Measurements from ENCODE around the gene IL1RAPL1. TPM values are rescaled to one million over a fixed set of nuclear protein-coding genes. Genes with fewer than 3 reads are reported as not detected.

The IL1RAPL1 gene
- polyA plus RNA-seq, 1 of the 3 experiments (the other 2 are of a cell fraction) = 2.8 TPM

DNA sequence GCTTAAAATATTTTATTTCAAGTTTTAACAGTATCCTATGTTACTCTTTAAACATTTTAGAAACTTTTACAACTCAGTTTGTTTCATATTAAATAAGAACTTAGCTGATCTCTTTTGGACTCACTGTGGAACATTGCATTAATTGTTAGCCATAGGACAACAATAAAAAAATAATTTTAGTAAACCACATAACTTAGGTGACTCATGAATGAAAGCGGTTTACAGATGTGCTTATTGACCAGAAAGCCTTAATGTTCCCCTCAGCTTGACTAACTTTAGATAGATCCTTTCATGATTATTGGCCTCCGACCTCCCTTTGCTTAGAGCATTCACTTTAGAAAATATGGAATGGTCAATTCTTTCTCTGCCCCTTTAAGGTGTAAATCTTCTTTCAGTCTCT, 844.6 kb downstream of the IL1RAPL1 start (continued):
- TF ChIP-seq GABPA (IDR thresholded peaks at IDR 0.05; ENCODE audit: low read depth) (no peak), TCF12 (IDR thresholded peaks at IDR 0.05) (no peak), CHD2 (IDR thresholded peaks at IDR 0.05; ENCODE audit: low read length, partially characterized antibody) (no peak)
- TF ChIP-seq, protein P1, sequence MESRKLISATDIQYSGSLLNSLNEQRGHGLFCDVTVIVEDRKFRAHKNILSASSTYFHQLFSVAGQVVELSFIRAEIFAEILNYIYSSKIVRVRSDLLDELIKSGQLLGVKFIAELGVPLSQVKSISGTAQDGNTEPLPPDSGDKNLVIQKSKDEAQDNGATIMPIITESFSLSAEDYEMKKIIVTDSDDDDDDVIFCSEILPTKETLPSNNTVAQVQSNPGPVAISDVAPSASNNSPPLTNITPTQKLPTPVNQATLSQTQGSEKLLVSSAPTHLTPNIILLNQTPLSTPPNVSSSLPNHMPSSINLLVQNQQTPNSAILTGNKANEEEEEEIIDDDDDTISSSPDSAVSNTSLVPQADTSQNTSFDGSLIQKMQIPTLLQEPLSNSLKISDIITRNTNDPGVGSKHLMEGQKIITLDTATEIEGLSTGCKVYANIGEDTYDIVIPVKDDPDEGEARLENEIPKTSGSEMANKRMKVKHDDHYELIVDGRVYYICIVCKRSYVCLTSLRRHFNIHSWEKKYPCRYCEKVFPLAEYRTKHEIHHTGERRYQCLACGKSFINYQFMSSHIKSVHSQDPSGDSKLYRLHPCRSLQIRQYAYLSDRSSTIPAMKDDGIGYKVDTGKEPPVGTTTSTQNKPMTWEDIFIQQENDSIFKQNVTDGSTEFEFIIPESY (IDR thresholded peaks at IDR 0.05; ENCODE audit: borderline replicate concordance, low read depth) = no peak

DNA sequence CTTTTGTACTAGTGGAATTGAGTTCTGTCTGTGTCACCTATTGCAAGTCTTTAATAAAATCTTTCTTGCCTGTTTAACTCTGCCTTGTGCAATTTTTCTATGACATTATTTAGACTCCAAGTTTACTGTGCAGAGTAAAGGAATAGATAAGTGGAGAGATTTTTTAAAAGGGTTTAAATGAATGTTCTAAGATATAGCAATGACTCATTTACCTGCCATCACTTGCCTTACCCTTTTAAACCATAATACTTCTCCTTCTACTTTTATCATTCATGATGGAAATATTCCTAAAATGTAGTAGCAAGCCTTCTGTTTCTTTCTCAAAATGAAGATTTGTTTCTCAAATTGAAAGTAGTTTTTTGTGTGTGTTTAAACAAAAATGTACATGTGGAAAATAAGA, 845.3 kb downstream of the IL1RAPL1 start:
- no peak for TF ChIP-seq NFIC (IDR thresholded peaks at IDR 0.05; ENCODE audit: borderline replicate concordance)
- Histone ChIP-seq H4K20me1 (ENCODE audit: insufficient read depth) (no peaks in the 10 kb centered on the region), H3K4me1 (ENCODE audit: control insufficient read depth in 1 of 2, insufficient read depth in 2 of 2, low read depth in 1 of 2, low read length in 1 of 2) (no peaks in the 10 kb centered on the region), H2AFZ (ENCODE audit: low read depth) (no peak overlapping the region), H3K9me2 (no peaks in the 10 kb centered on the region), H3K9ac (no peak overlapping the region), H3K27me3 (ENCODE audit: insufficient read depth) (no peaks in the 10 kb centered on the region), H3K4me2 (no peak overlapping the region), H3K27ac (ENCODE audit: low read depth in 2 of 2, low read length in 1 of 2) (no peak overlapping the region), H3F3A (replicated peaks; ENCODE audit: insufficient read depth) (no peaks in the 10 kb centered on the region), H3K36me3 (replicated peaks in 1 of 2; ENCODE audit: control insufficient read depth in 1 of 2, insufficient read depth in 2 of 2, low read length in 1 of 2) (no peaks in the 10 kb centered on the region), H3K9me3 (no peaks in the 10 kb centered on the region), H3K79me2 (ENCODE audit: insufficient read depth) (no peaks in the 10 kb centered on the region), H3K4me3 (ENCODE audit: low read depth in 2 of 2, low read length in 1 of 2) (no peak overlapping the region)
- POLR2A ChIA-PET = no interaction called here
- CTCF ChIA-PET = interaction anchor here (1.1 kb wide), 1 partner anchor 46 kb away, joined by 3 read pairs; no protein-coding TSS in a partner anchor
- DNase-seq = no peak

DNA sequence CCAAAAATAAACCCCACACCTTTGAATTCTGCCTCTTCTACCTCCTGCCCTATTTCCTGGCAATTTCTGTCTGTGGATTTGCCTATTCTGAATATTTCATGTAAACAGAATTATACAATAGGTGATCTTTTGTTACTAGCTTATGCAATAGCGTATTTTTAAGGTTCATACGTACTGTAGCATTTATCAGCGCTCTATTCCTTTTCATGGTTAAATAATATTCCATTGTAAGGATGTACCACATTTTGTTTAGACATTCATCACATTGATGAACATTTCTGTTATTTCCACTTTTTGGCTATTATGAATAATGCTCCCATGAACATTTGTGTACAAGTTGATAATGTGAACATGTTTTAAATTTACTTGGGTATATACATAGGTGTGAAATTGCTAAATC, 847.7 kb downstream of the IL1RAPL1 start:
- no peaks in the 10 kb centered on the region for H3F3A ChIP-seq (replicated peaks; ENCODE audit: insufficient read depth)
- WGBS (ENCODE audit: low lambda C conversion rate) = 30% methylated on average over 3 of the region's 3 CpGs
- H2AFZ ChIP-seq (ENCODE audit: low read depth) = no peak overlapping the region
- H3K79me2 ChIP-seq (ENCODE audit: insufficient read depth) = no peaks in the 10 kb centered on the region
- H3K4me3 ChIP-seq (ENCODE audit: low read depth in 2 of 2, low read length in 1 of 2) = no peak overlapping the region
- no peaks in the 10 kb centered on the region for H3K27me3 ChIP-seq (ENCODE audit: insufficient read depth)
- no peaks in the 10 kb centered on the region for H3K9me2 ChIP-seq
- H3K4me2 ChIP-seq = no peak overlapping the region
- TF ChIP-seq, protein P2, sequence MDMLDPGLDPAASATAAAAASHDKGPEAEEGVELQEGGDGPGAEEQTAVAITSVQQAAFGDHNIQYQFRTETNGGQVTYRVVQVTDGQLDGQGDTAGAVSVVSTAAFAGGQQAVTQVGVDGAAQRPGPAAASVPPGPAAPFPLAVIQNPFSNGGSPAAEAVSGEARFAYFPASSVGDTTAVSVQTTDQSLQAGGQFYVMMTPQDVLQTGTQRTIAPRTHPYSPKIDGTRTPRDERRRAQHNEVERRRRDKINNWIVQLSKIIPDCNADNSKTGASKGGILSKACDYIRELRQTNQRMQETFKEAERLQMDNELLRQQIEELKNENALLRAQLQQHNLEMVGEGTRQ (IDR thresholded peaks at IDR 0.05; ENCODE audit: borderline replicate concordance, low read depth, low read length) = no peak
- TF ChIP-seq RXRA (IDR thresholded peaks at IDR 0.05; ENCODE audit: borderline replicate concordance, low read depth) = no peak
- TF ChIP-seq RCOR1 (IDR thresholded peaks at IDR 0.05; ENCODE audit: low read length) = no peak
- no peak for TF ChIP-seq POLR2AphosphoS5 (IDR thresholded peaks at IDR 0.05; ENCODE audit: low read depth, low read length)
- no peak for DNase-seq
- no peaks in the 10 kb centered on the region for H3K9me3 ChIP-seq
- no peak overlapping the region for H3K9ac ChIP-seq
- H3K36me3 ChIP-seq (replicated peaks in 1 of 2; ENCODE audit: control insufficient read depth in 1 of 2, insufficient read depth in 2 of 2, low read length in 1 of 2) = no peaks in the 10 kb centered on the region
- ChIA-PET POLR2A (no interaction called here), CTCF (no interaction called here)
- no peaks in the 10 kb centered on the region for H3K4me1 ChIP-seq (ENCODE audit: control insufficient read depth in 1 of 2, insufficient read depth in 2 of 2, low read depth in 1 of 2, low read length in 1 of 2)
- H3K27ac ChIP-seq (ENCODE audit: low read depth in 2 of 2, low read length in 1 of 2) = no peak overlapping the region
- no peaks in the 10 kb centered on the region for H4K20me1 ChIP-seq (ENCODE audit: insufficient read depth)

Measured in SK-N-SH (cell line).